NCI-H1436 treated with DMSO at 0.1 percent for 48 hours (cell line): ENCODE measurements around the gene PER3.
A peak's percentile ranks its signal among the peaks of the same experiment; 100 is the strongest.

Experiments
- DNase-seq: peaks from one replicate; lab custom pipeline; 2025; lab: John Stamatoyannopoulos, UW

The PER3 gene

GRCh38 chr1:7873801-7874795 is 90.0 kb downstream of the PER3 start:
- no peak for DNase-seq

- DNase-seq = no peak
These were observed 93.9 kb downstream of the PER3 start for GRCh38 chr1:7878027-7878426.

GRCh38 chr1:7879228-7879627 is 95.1 kb downstream of the PER3 start:
- DNase-seq = no peak

- DNase-seq = no peak
These were observed 100.7 kb downstream of the PER3 start for GRCh38 chr1:7884757-7885156.

GRCh38 chr1:7885513-7886404 is 101.7 kb downstream of the PER3 start:
- no peak for DNase-seq

GRCh38 chr1:7886405-7886745 is 102.3 kb downstream of the PER3 start:
- peak; percentile 72 for DNase-seq

GRCh38 chr1:7888248-7889081 is 104.4 kb downstream of the PER3 start:
- no peak for DNase-seq

- no peak for DNase-seq
These were observed 106.8 kb downstream of the PER3 start for GRCh38 chr1:7890853-7891252.

GRCh38 chr1:7891804-7892203 is 107.7 kb downstream of the PER3 start:
- no peak for DNase-seq

GRCh38 chr1:7893529-7894180 is 109.6 kb downstream of the PER3 start:
- DNase-seq = no peak
